Astrocyte of the spinal cord (primary cell): ENCODE results near the gene OGFOD2.

ENCODE experiments used
- DNase-seq: peaks from one replicate; pipeline ENCODE4 v3.0.0; 2011; ENCODE audit warnings: low read depth, low spot score
- H3K4me3 ChIP-seq: 2 replicates; pipeline ENCODE4 v1.5.1; 2011; ENCODE audit warnings: low read depth, mild to moderate bottlenecking, low read length, moderate library complexity
- in situ Hi-C: cut with HindIII; loops from 2 replicates; pipeline ENCODE4 v1.10.0; 2017; ENCODE audit warnings: low sequenced_read_pairs
- TF ChIP-seq, protein P1 (sequence below): IDR thresholded peaks from 2 replicates; pipeline ENCODE4 v1.5.1; 2012; ENCODE audit warnings: low read depth, mild to moderate bottlenecking, low read length, inconsistent platforms

Gene OGFOD2

DNA sequence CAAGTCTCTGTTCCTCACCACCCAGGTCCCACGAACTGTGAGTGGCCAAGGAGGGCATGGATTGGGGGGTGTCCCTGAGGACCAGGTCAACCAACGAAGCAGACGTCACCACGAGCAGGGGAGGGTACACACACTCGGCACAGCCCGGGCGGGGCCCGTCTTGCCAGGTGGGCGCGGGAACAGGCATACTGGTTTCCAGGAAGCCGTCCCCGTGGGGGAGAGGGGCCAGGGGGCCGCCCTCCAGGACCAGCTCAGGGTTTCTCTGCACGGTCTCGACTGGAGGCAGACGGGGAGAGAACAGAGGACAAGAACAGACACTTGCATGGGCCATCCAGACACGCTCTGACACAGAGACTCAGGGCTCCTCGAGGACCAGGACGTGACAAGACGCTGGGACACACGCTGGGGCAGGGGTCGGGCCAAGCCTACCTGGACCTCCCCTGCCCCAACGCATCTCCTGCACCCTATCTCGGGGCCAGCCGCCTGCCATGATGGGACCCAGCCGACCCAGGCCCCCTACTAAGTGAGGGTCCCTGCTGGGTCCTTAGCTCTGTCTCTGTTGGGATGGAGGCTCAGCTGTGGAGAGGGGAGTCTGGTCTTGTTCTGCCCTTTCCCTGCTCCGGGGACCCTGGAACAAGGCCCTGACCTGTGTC lies 16.7 kb downstream of the OGFOD2 start:
- H3K4me3 ChIP-seq = no peak overlapping the region
- TF ChIP-seq, protein P1, sequence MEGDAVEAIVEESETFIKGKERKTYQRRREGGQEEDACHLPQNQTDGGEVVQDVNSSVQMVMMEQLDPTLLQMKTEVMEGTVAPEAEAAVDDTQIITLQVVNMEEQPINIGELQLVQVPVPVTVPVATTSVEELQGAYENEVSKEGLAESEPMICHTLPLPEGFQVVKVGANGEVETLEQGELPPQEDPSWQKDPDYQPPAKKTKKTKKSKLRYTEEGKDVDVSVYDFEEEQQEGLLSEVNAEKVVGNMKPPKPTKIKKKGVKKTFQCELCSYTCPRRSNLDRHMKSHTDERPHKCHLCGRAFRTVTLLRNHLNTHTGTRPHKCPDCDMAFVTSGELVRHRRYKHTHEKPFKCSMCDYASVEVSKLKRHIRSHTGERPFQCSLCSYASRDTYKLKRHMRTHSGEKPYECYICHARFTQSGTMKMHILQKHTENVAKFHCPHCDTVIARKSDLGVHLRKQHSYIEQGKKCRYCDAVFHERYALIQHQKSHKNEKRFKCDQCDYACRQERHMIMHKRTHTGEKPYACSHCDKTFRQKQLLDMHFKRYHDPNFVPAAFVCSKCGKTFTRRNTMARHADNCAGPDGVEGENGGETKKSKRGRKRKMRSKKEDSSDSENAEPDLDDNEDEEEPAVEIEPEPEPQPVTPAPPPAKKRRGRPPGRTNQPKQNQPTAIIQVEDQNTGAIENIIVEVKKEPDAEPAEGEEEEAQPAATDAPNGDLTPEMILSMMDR = no peak
- DNase-seq = no peak
- in situ Hi-C loops = no loop called here

DNA sequence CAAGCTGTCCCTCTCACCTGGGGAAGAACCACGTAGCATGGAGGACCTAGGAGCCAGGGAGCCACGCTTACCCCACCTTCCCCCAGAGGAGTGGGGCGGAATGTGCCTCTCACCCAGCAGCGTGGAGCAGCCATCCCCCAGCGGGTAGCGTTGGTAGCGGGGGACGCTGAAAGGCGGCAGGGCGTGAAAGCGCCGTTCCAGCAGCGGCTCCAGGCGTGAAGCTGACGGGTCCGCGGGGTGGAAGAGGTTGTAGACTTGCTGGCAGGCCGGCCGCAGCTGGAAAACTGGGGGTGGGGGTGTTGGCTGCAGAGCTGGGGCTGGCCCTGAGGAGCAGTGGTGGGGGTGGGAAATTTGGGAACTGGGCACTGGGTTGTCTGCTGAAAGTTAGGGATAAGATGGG lies 17.3 kb downstream of the OGFOD2 start:
- no peak overlapping the region for H3K4me3 ChIP-seq
- TF ChIP-seq, protein P1 = no peak
- no peak for DNase-seq
- in situ Hi-C loops = no loop called here

DNA sequence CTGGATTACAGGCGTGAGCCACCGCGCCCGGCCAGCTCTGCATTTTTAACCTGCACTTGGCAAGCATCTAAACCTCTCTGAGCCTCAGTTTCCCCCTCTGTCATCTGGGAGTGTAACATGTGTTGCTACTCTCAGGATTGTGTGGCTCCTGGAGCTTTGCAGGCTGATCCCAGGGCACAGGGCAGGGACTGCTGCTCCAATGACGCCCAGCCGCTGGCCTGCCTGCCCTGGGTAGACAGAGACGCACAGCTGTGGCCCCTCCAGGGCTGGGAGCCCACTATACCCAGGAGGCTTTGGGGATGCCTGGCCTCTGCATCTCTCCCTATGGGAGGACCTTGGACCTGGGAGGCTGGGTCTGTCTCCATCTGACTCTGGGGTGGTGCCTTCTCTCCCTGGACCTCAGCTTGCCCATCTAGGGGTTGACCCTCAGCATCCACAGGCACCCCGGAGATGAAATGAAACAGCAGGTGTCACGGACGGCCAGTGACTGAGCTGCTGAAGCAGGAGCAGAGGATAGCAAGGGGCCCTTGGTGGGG lies 19.2 kb downstream of the OGFOD2 start:
- DNase-seq = no peak
- TF ChIP-seq, protein P1 = no peak
- in situ Hi-C loops = no loop called here
- no peak overlapping the region for H3K4me3 ChIP-seq

DNA sequence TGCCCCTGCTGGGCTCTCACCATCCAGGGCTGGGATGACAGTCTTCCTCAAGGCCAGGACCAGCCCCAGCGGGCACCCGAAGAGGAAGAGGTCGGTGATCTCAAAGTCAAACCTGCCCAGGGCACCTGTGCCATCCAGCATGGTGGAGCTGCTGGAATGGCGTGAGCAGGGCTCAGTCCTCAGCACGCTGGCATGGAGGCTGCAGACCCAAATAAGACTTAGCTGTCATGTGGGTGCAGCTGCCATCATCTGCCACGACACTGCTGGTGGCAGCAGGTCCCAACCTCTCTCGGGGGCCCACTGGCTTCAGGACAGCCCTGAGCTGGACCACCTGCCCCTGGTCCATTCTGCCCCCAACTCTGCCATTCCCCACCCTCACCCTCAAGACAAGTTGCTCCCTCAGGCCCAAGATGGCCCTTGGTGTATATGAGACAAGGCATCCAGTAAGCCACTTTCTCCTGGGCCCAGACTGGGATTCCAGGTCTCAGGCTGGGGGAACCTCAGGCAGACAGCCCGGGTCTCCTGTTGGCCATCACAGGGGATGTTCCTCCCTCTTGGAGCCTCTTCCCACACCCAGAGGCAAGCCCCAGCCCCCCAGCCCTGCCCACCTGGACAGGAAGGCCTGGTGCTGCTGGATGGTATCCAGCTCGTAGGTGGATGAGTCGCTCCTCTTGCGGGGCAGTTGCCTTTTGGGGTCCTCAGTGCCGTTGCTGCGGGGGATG lies 19.9 kb downstream of the OGFOD2 start:
- no peak for DNase-seq
- TF ChIP-seq, protein P1 = no peak
- no peak overlapping the region for H3K4me3 ChIP-seq
- in situ Hi-C loops = no loop called here

DNA sequence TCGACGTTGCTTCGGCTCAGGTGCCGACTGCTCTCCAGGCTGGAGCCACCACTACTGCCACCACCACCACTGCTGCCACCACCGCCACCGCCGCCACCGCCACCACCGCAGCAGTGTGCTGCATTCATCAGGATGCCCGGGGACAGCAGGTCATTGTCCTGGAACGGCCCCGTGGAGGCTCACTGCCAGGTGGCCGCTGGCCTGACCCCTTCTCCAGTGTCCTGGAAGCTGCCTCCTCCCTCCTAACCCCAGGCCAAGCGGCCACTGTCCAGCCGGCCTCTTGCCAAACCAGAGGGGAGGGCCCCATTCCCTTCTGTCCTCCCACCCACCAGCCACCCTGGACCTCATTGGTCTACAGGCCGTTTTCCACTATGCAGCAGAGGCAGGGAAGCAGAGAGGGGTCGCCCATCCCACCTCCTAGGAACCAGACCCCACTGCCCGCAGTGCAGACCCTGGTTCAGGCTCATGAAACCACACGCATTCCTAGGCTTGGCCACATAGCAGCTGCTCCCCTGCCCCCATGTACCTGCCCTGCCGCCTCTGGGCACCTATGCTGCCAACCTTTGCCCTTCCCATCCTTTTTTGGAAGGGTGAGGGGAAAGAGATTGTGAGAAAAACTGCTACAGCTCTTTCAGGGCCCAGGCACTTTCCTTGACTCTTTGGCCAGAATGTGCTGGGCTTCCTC lies 20.6 kb downstream of the OGFOD2 start:
- TF ChIP-seq, protein P1 = no peak
- no peak overlapping the region for H3K4me3 ChIP-seq
- in situ Hi-C loops = no loop called here
- DNase-seq = no peak

DNA sequence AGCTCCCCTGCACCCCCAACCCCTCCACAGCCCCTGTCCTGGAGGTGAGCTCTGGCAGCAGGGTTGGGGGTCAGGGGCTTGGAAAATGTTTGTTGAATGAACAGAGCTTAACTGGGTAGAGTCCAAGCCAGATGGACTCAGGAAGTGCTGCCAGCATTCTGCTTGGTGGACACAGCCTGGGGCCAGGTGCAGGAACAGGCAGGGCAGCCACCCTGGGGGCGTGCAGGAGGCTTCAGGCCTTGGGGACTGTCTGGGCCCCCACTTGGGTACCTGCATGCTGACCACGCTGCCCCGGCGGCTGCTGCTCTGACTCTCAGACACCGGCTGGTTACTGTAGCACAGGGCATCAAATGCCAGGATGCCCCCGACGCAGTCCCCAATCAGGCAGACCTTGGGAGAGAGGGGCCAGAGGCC lies 21.2 kb downstream of the OGFOD2 start:
- no peak overlapping the region for H3K4me3 ChIP-seq
- no peak for DNase-seq
- in situ Hi-C loops = no loop called here
- TF ChIP-seq, protein P1 = no peak
